Ammon's horn (tissue), 1 donor: Measurements from ENCODE around the gene ASMTL.
"Not testable (repeated sequence)": the region's sequence is repeated elsewhere in the genome, so short reads cannot be mapped to it uniquely, and the experiment has no call there.

Experiments used
- DNase-seq: peaks from one replicate; pipeline ENCODE4 v3.0.0-alpha.2; 2016; ENCODE audit warnings: low spot score

Gene ASMTL

GRCh38 chrX:1433646-1434357, 18.9 kb downstream of the ASMTL start:
- DNase-seq: no peak

- no peak for DNase-seq
Observed at GRCh38 chrX:1430451-1430850, 22.3 kb downstream of the ASMTL start.

GRCh38 chrX:1427756-1428155, 25.0 kb downstream of the ASMTL start:
- no peak for DNase-seq

- DNase-seq: not testable (repeated sequence)
Observed at GRCh38 chrX:1426321-1426720, 26.4 kb downstream of the ASMTL start.

DNA sequence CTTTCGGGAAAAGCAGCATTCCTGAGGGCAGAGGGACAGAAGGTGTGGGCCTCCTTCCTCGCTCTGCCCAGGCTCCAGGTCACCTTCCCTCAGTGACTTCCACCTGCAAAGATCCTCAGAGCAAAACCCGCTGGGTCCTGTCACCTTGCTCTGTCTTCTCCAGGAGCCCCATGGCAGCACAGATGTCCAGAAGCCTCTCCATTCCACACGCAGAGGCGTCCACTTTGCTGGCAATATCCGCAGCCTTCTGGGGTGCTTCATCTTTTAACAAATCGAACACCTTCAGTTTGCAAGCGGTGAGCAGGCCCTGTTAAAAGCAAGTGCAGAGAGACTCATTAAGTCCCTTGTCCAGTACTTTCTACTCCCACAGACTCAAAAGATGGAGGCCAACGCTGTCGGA, 27.3 kb downstream of the ASMTL start:
- no peak for DNase-seq

DNA sequence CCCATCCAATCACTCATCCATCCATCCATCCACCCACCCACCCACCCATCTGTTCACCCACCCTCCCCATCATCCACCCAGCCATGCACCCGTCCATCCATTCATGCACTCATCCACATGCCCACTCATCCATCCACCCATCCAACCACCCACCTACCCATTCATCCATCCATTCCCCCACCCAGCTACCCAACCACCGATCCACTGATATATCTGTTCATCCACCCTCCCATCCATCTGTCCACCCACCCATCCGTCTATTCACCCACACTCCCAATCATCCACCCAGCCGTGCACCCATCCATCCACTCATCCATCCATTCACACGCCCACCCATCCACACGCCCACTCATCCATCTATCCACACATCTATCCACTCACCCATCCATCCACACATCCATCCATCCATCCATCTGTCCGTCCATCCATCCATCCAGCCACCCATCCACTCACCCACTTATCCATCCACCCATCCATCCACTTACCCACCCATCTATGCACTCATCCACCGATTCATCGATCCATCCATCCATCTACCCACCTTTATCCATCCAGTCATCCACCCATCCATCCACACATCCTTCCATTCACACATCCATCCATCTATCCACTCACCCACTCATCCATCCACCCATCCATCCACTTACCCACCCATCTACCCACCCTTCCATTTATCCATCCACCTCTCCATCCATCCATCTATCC, 28.4 kb downstream of the ASMTL start:
- DNase-seq: no peak

GRCh38 chrX:1423215-1423614, 29.5 kb downstream of the ASMTL start:
- DNase-seq: no peak

- DNase-seq: no peak
Observed at GRCh38 chrX:1422135-1422465, 30.6 kb downstream of the ASMTL start.

DNA sequence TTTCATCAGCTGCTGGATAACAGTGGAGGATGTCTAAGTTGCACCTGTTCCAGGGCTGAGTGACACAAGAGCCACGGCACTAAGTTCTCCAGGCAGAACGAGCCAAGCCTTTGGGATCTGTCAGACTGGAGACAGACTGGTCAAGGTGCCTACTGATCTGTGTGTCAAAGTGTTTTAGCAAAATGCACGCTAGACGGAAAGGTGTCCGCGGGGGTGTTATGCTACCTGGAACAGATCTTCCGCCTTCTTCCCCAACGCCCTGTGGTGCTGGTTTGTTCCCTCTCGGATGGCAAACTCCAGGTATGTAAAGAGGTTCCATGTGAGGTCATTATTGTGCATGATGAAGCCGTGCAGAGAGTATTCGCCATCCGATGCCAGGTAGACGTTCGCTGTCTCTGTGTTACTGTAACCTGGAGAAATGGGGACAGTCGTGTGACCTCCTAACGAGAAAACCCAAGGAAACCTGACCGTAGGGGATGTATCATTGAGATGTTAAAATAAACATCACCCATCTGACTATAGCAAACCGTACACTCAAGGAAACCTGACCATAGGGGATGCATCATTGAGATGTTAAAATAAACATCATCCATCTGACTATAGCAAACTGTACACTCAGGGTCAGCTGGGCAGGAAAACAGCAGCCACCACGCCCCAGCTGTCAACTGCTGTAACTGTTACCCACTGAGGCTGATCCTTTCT, 31.1 kb downstream of the ASMTL start:
- DNase-seq: no peak

GRCh38 chrX:1420371-1420770, 32.3 kb downstream of the ASMTL start:
- no peak for DNase-seq

- no peak for DNase-seq
Observed at GRCh38 chrX:1419545-1420355, 33.0 kb downstream of the ASMTL start.

DNA sequence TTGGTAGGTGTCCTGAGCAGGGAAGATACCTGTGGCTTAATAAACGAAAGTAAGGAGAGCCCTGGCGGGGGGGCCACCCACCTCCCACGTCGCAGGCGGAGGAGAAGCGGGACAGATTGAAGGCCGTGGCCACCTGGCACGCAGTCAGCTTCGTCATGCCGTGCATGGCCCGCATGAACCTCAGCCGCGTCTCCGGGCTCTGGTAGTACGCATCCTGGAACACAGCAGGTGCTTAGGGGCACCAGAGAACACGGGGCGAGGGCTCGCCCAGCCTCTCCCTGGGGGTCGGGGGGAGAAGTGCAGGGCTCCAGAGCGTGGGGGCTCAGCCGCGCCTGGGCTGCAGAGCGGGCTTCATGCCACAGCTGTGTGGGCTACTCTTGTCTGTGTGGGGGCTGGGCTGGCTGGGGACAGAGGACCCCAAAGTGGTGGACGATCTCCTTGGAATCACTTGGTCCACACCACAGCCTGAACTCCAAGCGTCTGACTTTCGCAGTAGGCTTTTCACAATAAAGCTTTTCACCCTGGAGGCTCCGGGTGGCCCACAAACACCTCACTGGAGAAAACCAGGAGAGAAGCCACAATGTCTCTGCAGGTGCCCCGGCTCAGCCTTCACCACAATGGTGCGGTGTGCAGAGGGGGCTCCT, 33.7 kb downstream of the ASMTL start:
- DNase-seq: no peak

DNA sequence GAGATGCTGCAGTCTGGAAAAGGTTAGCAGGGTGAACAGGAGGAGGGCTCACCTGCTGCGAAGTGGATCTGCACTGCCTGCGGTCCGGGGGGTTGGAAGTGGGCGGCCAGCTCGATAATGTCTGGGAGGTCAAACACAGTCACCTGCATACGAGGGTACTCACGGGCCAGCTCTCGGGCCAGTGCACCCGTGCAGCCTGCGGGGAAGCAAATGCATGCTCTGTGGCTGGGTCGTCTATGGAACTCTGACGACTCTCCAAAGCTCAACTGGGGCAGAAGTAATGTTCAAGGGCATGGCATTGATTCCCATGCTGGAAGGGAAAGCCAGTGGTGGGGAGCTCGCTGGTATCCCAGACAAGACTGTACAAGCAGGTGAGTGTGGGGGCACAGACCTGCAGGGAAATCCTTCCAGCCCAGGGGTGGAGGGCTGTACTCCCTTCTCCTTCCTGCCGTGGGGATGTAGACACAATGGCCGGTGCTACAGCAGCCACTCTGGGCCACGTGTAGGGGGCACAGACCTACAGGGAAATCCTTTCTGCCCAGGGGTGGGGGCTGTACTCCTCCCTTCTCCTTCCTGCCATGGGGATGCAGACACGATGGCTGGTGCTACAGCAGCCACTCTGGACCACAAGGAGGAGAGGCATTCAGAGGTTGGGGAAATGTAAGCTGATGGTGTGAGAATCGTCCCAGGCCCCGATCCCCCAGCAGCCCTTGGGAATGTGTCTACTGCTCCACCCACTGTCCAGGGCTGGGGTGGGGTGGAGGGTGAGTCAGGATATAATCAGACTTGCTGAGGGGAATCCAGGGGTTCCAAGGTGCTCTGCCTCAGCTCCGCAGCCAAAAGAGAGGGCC, 34.6 kb downstream of the ASMTL start:
- DNase-seq: no peak

DNA sequence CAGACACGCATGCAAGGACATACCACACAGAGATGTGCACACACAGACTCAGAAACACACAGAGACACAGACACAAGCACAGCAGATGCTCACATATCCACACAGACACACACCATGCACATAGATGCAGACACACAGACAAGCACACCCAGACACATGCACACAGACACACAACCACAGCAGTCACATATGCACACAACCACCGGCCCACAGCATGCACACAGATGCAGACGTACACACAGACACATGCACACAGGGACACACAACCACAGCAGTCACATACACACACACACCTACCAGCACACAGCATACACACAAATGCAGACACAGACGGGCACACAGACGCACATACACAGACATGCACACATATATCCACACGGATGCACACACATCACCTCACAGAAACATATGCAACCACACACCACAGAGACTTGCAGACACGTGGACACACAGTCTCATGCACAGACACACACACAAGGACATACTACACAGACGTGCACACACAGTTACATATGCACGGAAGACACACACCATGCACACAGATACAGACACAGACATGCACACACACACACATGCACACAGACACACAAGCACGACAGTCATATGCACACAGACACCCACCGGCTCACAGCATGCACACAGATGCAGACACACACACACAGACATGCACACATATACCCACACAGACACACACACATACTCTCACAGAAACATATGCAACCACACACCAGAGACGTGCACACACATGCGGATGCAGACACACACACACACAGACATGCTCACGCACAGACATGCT, 35.5 kb downstream of the ASMTL start:
- no peak for DNase-seq

GRCh38 chrX:1416327-1416784, 36.4 kb downstream of the ASMTL start:
- DNase-seq: no peak

GRCh38 chrX:1412551-1413161, 40.1 kb downstream of the ASMTL start:
- DNase-seq: no peak

DNA sequence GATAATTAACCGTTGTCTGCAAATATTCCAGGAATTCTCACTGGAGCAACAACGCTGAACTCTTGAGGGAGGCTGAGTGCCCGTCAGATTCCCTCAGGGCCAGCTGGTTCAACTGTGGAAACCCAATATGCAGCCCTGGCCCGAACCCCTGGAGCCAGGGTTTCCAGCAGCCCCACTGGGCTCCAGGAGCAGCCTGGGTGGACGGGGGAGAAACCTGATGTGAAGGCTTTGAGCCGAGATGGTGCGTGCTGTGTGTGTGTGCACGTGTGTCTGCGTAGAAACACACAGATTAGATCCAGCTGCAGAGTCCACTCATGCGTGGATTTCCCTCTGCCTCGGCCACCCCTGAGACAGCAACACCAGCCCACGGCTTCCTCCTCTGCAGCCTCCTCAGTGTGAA, 41.4 kb downstream of the ASMTL start:
- DNase-seq: no peak

DNA sequence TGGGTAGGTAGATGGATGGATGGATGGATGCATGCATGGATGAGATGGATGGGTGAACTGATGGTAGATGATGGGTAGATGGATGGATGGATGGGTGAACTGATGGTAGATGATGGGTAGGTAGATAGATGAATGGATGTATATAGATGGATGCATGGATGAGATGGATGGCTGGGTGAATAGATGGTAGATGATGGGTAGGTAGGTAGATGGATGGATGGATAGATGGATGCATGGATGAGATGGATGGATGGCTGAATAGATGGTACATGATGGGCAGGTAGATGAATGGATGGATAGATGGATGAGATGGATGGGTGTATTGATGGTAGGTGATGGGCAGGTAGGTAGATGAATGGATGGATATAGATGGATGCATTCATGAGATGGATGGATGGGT, 45.7 kb downstream of the ASMTL start:
- DNase-seq: no peak

DNA sequence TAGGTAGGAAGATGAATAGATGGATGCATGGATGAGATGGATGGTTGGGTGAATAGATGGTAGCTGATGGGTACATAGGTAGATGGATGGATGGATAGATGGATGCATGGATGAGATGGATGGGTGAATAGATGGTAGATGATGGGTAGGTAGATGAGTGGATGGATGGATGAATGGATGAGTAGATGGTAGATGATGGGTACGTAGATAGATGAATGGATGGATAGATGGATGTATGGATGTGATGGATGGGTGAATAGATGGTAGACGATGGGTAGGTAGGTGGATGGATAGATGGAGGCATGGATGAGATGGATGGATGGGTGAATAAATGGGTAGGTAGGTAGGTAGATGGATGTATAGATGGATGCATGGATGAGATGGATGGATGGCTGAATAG, 46.9 kb downstream of the ASMTL start:
- DNase-seq: not testable (repeated sequence)

DNA sequence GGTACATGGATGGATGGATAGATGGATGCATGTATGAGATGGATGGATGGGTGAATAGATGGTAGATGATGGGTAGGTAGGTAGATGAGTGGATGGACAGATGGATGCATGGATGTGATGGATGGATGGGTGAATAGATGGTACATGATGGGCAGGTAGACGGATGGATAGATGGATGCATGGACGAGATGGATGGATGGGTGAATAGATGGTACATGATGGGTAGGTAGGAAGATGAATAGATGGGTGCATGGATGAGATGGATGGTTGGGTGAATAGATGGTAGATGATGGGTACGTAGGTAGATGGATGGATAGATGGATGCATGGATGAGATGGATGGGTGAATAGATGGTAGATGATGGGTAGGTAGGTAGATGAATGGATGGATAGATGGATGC, 48.8 kb downstream of the ASMTL start:
- not testable (repeated sequence) for DNase-seq
